Measurements from ENCODE around the gene FZD7.

Gene FZD7

GRCh38 chr2:202065876-202066275 is 32.2 kb downstream of the FZD7 start:
- in situ Hi-C loops (cut with HindIII; ENCODE audit: low sequenced_read_pairs): no loop called here

- in situ Hi-C loops (cut with HindIII; ENCODE audit: low sequenced_read_pairs): no loop called here
Measured at GRCh38 chr2:202066875-202067274, 33.2 kb downstream of the FZD7 start.

- in situ Hi-C loops (cut with HindIII; ENCODE audit: low sequenced_read_pairs): no loop called here
Measured at GRCh38 chr2:202067589-202067988, 33.9 kb downstream of the FZD7 start.

DNA sequence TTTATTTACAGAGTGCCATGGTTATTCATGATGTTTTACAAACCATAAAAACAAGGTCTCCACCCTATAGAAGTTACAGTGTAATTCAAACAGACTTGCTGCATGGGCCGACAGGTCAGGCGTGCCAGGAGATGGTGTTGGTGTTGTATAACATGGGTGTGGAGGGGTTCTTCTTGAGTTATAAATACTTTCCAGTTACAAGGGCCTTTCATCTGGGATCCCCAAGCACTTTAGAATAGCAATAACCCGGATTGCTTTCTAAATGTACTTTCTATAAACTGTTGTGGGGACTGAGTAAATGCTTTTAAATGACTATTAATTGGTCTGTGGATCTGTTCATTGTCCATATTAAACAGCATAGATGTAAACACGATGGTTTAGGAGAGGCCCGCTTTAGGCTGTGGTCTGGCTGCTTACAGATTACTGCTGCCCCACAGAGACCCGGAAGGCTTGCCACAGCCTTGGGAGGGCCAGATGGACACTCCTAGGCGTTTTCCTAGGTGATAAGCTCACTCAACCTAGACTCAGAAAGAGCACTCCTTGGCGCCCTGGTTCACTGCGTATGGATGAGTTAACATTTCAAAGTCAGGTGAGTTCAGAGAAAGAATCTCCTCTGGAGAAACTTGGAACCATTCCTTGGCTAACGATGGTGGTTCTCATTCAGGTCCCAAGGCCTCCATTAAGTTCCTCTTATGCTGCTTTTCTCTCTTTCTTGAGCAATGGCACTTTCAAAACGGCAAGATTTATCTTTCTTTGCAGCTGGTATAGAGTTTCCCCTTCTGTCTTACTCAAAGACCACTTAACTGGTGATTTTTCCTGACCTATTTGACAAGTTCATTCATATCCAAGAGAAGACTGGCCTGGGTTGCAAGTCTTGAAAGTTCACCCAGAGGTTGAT is 35.8 kb downstream of the FZD7 start:
- in situ Hi-C loops (cut with HindIII; ENCODE audit: low sequenced_read_pairs): no loop called here

- in situ Hi-C loops (cut with HindIII; ENCODE audit: low sequenced_read_pairs): no loop called here
Measured at GRCh38 chr2:202071107-202071506, 37.5 kb downstream of the FZD7 start.

DNA sequence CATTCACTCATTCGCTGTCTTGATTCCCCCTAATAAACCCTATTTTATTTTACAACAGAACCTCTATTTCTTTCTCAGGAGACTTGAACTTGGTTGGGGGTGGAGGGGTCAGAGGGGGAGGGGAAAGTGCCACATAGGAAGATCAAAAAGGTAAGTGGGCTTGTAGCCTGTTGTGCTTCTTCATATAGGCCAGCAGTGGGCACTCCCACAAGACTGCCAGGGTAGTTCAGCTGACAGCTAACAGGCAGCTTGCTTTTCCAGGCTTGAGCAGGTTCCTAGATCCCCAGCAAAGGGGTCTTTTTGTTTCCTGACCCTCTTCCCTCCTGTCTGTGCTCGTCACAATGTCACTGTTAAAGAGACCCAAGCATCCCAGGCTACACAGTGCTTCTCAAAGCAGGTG is 38.6 kb downstream of the FZD7 start:
- in situ Hi-C loops (cut with HindIII; ENCODE audit: low sequenced_read_pairs): no loop called here

DNA sequence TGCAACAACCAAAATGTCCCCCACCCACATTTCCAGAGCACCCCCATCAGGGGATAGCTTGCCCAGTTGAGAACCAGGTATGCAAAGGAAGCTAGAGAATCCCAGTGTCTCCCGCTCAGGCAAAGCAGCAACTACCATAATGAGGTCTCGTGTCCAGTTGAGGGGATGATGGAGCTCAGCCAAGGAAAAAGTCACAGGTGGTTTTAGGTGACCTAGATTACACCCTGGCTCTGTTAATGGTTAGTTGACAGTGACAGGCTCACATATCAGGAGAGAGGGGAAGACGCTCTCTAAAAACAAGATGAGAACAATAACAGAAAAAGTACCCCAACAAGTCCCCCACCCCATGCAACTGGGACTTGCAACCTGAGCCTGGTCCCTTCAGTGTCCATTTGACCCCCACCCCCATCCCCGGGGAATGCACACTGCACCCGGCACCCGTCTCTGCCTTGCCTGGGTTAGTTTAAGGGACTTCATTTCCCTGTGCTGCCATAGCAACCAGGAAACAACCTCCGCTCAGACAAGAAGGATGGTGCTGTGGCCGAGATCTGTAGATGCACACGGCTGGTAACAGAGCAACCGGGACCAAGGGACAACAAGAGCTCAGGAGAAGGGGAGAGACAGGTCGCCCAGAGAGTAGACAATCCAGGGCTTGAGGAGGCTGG is 39.2 kb downstream of the FZD7 start, which contains the start of gene KIAA2012:
Gene KIAA2012, plus strand, starts transcription at position 519 of the 665 bp plus-strand sequence. CDS start 373 bp downstream, outside the sequence.
- in situ Hi-C loops (cut with HindIII; ENCODE audit: low sequenced_read_pairs): no loop called here

DNA sequence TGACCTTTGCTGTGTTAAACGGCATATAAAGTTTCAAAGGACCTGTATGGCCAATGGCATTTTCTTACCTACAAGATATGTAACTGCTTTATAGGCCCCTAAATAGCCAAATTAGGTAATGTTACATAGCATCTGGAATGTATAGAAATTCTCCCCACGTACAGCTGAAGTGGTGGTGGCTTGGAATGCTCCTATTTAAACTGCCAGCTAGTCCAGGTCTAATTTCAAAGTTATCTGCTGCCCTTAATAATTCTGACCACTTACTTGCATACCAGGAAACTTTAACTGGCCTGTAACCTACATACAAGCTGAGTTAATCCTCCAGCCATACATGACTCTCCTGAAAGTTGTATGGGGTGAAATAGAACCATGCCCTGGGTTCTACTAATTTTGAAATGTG is 40.7 kb downstream of the FZD7 start:
- in situ Hi-C loops (cut with HindIII; ENCODE audit: low sequenced_read_pairs): no loop called here

- in situ Hi-C loops (cut with HindIII; ENCODE audit: low sequenced_read_pairs): no loop called here
Measured at GRCh38 chr2:202079310-202079709, 45.7 kb downstream of the FZD7 start.

DNA sequence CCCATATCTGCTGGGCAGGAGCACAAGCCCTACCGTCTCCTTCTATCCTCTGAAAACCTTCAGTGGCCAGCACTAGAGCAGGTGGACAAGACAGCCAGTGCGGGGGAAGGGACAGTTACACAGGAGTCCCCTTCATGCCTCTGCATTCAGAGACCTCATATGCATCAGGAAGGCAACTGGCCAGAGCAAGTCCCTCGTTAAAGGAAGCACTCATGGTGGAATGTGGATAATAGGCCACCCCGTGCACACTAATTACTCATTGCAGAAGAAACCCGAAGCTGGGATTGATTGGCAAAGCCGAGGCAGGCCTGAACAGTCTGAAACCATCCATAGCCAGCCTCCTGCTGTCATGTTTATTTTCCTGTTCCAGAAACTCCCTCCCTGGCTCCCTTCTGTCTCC is 50.6 kb downstream of the FZD7 start:
- in situ Hi-C loops (cut with HindIII; ENCODE audit: low sequenced_read_pairs): no loop called here
